ENCODE measurements around the gene ZNF362. TPM values are rescaled to one million over a fixed set of nuclear protein-coding genes. Genes with fewer than 3 reads are reported as not detected.

ZNF362 gene
- total RNA-seq, 1 experiment from 2014 or later = 10.8 TPM

- Histone ChIP-seq H3K4me3 (ENCODE audit: low read length) (no peak overlapping the region), H3K36me3 (ENCODE audit: low read depth, low read length) (peaks cover 96% of the 10 kb centered on the region), H3K4me2 (ENCODE audit: low read length) (no peak overlapping the region), H3K27me3 (ENCODE audit: low read length) (no peaks in the 10 kb centered on the region), H3K9me2 (replicated peaks; ENCODE audit: low read length) (no peaks in the 10 kb centered on the region), H4K20me1 (ENCODE audit: low read length) (peaks cover 38% of the 10 kb centered on the region), H3F3A (ENCODE audit: low read length, unreplicated experiment) (peaks cover 4% of the 10 kb centered on the region), H3K79me2 (ENCODE audit: low read length) (peaks cover 33% of the 10 kb centered on the region), H3K9me3 (ENCODE audit: low read length) (no peaks in the 10 kb centered on the region), H2AFZ (ENCODE audit: low read length) (no peak overlapping the region), H3K4me1 (ENCODE audit: insufficient read depth, low read length) (peaks cover 17% of the 10 kb centered on the region), H3K27ac (ENCODE audit: low read length) (no peak overlapping the region), H3K9ac (ENCODE audit: low read length) (no peak overlapping the region)
- intact Hi-C loops (cut with micrococcal nuclease) = no loop called here
- BruUV-seq (replicated peaks) = no TSS peak
- ChIA-PET CTCF (no interaction called here), POLR2A (ENCODE audit: unreplicated experiment) (no interaction called here)
- ATAC-seq (no peak), DNase-seq (no peak)
- no peak for TF ChIP-seq CTCF (conservative IDR thresholded peaks at IDR 0.05; ENCODE audit: low read depth, low read length)
- no peak for TF ChIP-seq EZH2phosphoT487 (IDR thresholded peaks at IDR 0.05; ENCODE audit: borderline replicate concordance, low read length)
- TF ChIP-seq EZH2 (IDR thresholded peaks at IDR 0.05; ENCODE audit: low read length, unreplicated experiment) = no peak
These were observed 73.5 kb downstream of the ZNF362 start for GRCh38 chr1:33329600-33330305.

- BruUV-seq (replicated peaks) = no TSS peak
- Histone ChIP-seq H4K20me1 (ENCODE audit: low read length) (peaks cover 44% of the 10 kb centered on the region), H2AFZ (ENCODE audit: low read length) (no peak overlapping the region), H3K9me2 (replicated peaks; ENCODE audit: low read length) (no peaks in the 10 kb centered on the region), H3K9ac (ENCODE audit: low read length) (no peak overlapping the region), H3K27ac (ENCODE audit: low read length) (no peak overlapping the region), H3K4me3 (ENCODE audit: low read length) (no peak overlapping the region), H3F3A (ENCODE audit: low read length, unreplicated experiment) (peaks cover 4% of the 10 kb centered on the region), H3K4me2 (ENCODE audit: low read length) (no peak overlapping the region), H3K9me3 (ENCODE audit: low read length) (no peaks in the 10 kb centered on the region), H3K4me1 (ENCODE audit: insufficient read depth, low read length) (peaks cover 17% of the 10 kb centered on the region), H3K27me3 (ENCODE audit: low read length) (no peaks in the 10 kb centered on the region), H3K79me2 (ENCODE audit: low read length) (peaks cover 40% of the 10 kb centered on the region), H3K36me3 (ENCODE audit: low read depth, low read length) (peaks cover 96% of the 10 kb centered on the region)
- no peak for ATAC-seq
- TF ChIP-seq EZH2 (IDR thresholded peaks at IDR 0.05; ENCODE audit: low read length, unreplicated experiment) = no peak
- TF ChIP-seq EZH2phosphoT487 (IDR thresholded peaks at IDR 0.05; ENCODE audit: borderline replicate concordance, low read length) = no peak
- intact Hi-C loops (cut with micrococcal nuclease) = no loop called here
- DNase-seq = no peak
- CTCF ChIA-PET = no interaction called here
- POLR2A ChIA-PET (ENCODE audit: unreplicated experiment) = no interaction called here
These were observed 74.1 kb downstream of the ZNF362 start for GRCh38 chr1:33330361-33330890.

GRCh38 chr1:33330906-33331305, 74.6 kb downstream of the ZNF362 start:
- Histone ChIP-seq H3K9ac (ENCODE audit: low read length) (no peak overlapping the region), H3K4me3 (ENCODE audit: low read length) (no peak overlapping the region), H3K27ac (ENCODE audit: low read length) (no peak overlapping the region), H3K79me2 (ENCODE audit: low read length) (peaks cover 43% of the 10 kb centered on the region), H3K4me2 (ENCODE audit: low read length) (no peak overlapping the region), H2AFZ (ENCODE audit: low read length) (no peak overlapping the region), H3K9me3 (ENCODE audit: low read length) (no peaks in the 10 kb centered on the region), H3F3A (ENCODE audit: low read length, unreplicated experiment) (peaks cover 4% of the 10 kb centered on the region), H3K27me3 (ENCODE audit: low read length) (no peaks in the 10 kb centered on the region), H3K36me3 (ENCODE audit: low read depth, low read length) (peaks cover 92% of the 10 kb centered on the region), H3K9me2 (replicated peaks; ENCODE audit: low read length) (no peaks in the 10 kb centered on the region), H4K20me1 (ENCODE audit: low read length) (peaks cover 46% of the 10 kb centered on the region), H3K4me1 (ENCODE audit: insufficient read depth, low read length) (peaks cover 17% of the 10 kb centered on the region)
- ATAC-seq = no peak
- BruUV-seq (replicated peaks) = no TSS peak
- ChIA-PET POLR2A (ENCODE audit: unreplicated experiment) (no interaction called here), CTCF (no interaction called here)
- DNase-seq = no peak
- no peak for TF ChIP-seq EZH2 (IDR thresholded peaks at IDR 0.05; ENCODE audit: low read length, unreplicated experiment)
- no peak for TF ChIP-seq CTCF (conservative IDR thresholded peaks at IDR 0.05; ENCODE audit: low read depth, low read length)
- TF ChIP-seq EZH2phosphoT487 (IDR thresholded peaks at IDR 0.05; ENCODE audit: borderline replicate concordance, low read length) = no peak
- intact Hi-C loops (cut with micrococcal nuclease) = no loop called here
